OCI-M2 (cell line): ENCODE results near the gene ZNF226.
A peak's percentile ranks its signal among the peaks of the same experiment; 100 is the strongest.
"Not testable (repeated sequence)": the region's sequence is repeated elsewhere in the genome, so short reads cannot be mapped to it uniquely, and the experiment has no call there.

Experiments used
- DNase-seq: peaks from one replicate; lab custom pipeline; 2025; ENCODE audit not compliant: unreplicated experiment; lab: John Stamatoyannopoulos, UW

ZNF226 gene

DNA sequence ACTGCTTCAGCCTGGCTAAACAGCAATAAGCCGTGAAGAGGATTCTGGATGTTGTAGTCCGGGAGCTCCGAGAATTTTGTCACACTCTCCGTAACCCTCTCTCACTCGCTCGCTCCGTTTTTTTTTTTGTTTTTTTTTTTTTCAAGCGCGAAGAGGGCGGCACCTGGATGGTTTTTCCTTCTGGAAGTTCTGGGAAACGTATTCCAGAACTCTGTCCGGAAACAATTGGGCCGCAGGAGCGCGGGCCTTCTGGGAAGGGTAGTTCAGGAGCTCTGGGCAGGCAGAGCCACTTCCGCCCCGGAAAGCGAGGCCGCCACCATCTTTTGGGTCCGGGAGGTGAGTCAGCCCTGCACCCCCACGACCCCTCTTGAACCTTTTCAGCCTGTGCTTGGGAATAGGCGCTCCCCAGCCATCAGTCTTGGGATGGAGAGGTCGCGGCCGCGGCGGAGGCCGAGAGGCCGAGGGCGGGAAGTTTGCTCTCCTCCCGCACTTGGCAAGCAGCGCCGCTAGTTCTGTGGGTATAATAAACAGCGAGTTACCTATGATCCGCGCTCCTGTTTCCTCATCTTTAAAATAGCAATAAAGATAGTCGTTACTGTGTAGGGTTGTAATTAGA, 47.5 kb downstream of the ZNF226 start, which contains the start of gene ZNF227:
TSS of gene ZNF227 (plus strand) at position 283 of the 616 bp plus-strand sequence. CDS start 5,261 bp downstream, outside the sequence.
- DNase-seq, result peak; percentile 58

- no peak for DNase-seq
Measured at GRCh38 chr19:44212866-44213346, 48.0 kb downstream of the ZNF226 start.

DNA sequence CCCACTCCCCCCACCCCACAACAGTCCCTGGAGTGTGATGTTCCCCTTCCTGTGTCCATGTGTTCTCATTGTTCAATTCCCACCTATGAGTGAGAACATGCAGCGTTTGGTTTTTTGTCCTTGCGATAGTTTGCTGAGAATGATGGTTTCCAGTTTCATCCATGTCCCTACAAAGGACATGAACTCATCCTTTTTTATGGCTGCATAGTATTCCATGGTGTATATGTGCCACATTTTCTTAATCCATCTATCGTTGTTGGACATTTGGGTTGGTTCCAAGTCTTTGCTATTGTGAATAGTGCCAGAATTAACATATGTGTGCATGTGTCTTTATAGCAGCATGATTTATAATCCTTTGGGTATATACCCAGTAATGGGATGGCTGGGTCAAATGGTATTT, 55.0 kb downstream of the ZNF226 start:
- not testable (repeated sequence) for DNase-seq

GRCh38 chr19:44220761-44221160, 55.9 kb downstream of the ZNF226 start:
- not testable (repeated sequence) for DNase-seq

GRCh38 chr19:44221291-44221690, 56.4 kb downstream of the ZNF226 start:
- not testable (repeated sequence) for DNase-seq
